WTC11 (cell line): ENCODE results near the gene SRGAP1.

Source experiments
- ATF3 ChIP-seq: sonication (generic); formaldehyde crosslinking; conservative IDR thresholded peaks from 2 replicates; pipeline ENCODE4 v1.8.1; 2022; ENCODE audit warnings: mild to moderate bottlenecking, missing genetic modification reagents
- CREM ChIP-seq: sonication (generic); formaldehyde crosslinking; IDR thresholded peaks from 2 replicates; pipeline ENCODE4 v1.8.1; 2022; ENCODE audit warnings: mild to moderate bottlenecking, missing genetic modification reagents, moderate library complexity
- CTCF ChIP-seq: fragments of 200-600 bp; IDR thresholded peaks from 2 replicates; pipeline ENCODE4 v1.8.0; 2022; ENCODE audit warnings: antibody characterized with exemption
- FOXJ3 ChIP-seq: sonication (generic); formaldehyde crosslinking; IDR thresholded peaks from 2 replicates; pipeline ENCODE4 v1.9.0; 2021; ENCODE audit warnings: missing genetic modification reagents, mild to moderate bottlenecking, borderline replicate concordance
- NFE2L1 ChIP-seq: sonication (generic); formaldehyde crosslinking; IDR thresholded peaks from 2 replicates; pipeline ENCODE4 v1.8.1; 2023; ENCODE audit warnings: missing genetic modification reagents
- RELA ChIP-seq: sonication (generic); formaldehyde crosslinking; IDR thresholded peaks from 2 replicates; pipeline ENCODE4 v1.8.1; 2022; ENCODE audit warnings: missing genetic modification reagents, mild to moderate bottlenecking, borderline replicate concordance
- SMAD3 ChIP-seq: sonication (generic); formaldehyde crosslinking; IDR thresholded peaks from 2 replicates; pipeline ENCODE4 v1.8.0; 2022; ENCODE audit warnings: missing genetic modification reagents, mild to moderate bottlenecking, borderline replicate concordance
- ZNF232 ChIP-seq: sonication (generic); formaldehyde crosslinking; IDR thresholded peaks from 2 replicates; pipeline ENCODE4 v1.8.0; 2022; ENCODE audit warnings: mild to moderate bottlenecking, missing genetic modification reagents

- no peak for TF ChIP-seq ATF3 (CRISPR knock-in tag)
- TF ChIP-seq CTCF = no peak
- TF ChIP-seq CREM (CRISPR knock-in tag) = no peak
- no peak for TF ChIP-seq SMAD3 (CRISPR knock-in tag)
- no peak for TF ChIP-seq RELA
- no peak for TF ChIP-seq ZNF232 (CRISPR knock-in tag)
- TF ChIP-seq FOXJ3 (CRISPR knock-in tag) = no peak
- TF ChIP-seq NFE2L1 (CRISPR knock-in tag) = no peak
Measured at GRCh38 chr12:64103825-64104740, 259.6 kb downstream of the SRGAP1 start.
